HepG2 (cell line): ENCODE data around the gene PPM1E. TPM values are rescaled to one million over a fixed set of nuclear protein-coding genes. Genes with fewer than 3 reads are reported as not detected.
A peak's percentile ranks its signal among the peaks of the same experiment; 100 is the strongest.

ENCODE experiments used
- ATAC-seq: fragments of 200-7000 bp; cut with Tn5 transposase; 3 replicates; pipeline ENCODE4 v1.9.1; 2020; ENCODE audit warnings: mild to moderate bottlenecking, moderate library complexity
- BruUV-seq: library from RNA; stranded (reverse); fragments of 400-500 nt; replicated peaks from 2 replicates; lab custom pipeline; 2021; lab: Mats Ljungman, UMichigan
- CTCF ChIA-PET: fragments of 300-600 bp; formaldehyde crosslinking; extraction: SDS; loops from one replicate; lab custom pipeline; 2021; ENCODE audit warnings: low total read pairs, inconsistent platforms, low intra/inter-chr PET ratio; lab: Yijun Ruan, JAX
- POLR2A ChIA-PET: fragments of 350-600 bp; sonication (Branson Sonifier 250); formaldehyde crosslinking; loops from one replicate; lab custom pipeline; 2020; ENCODE audit warnings: antibody characterized with exemption, inconsistent platforms; lab: Yijun Ruan, JAX
- DNase-seq: peaks from one replicate; pipeline ENCODE4 v3.0.0-alpha.2; 2015; ENCODE audit warnings: low spot score
- FAIRE-seq: peaks from 3 replicates; lab custom pipeline; 2011; peaks lifted over from hg19 to GRCh38; lab: Jason Lieb, UNC
- H2AFZ ChIP-seq: one replicate; pipeline ENCODE4 v1.6.1; 2011; ENCODE audit warnings: low read length, inconsistent platforms
- H3K27ac ChIP-seq: fragments of 300-600 bp; 3 replicates; pipeline ENCODE4 v1.8.0; 2011; ENCODE audit warnings: mixed run types, mild to moderate bottlenecking, mixed read lengths, low read length, inconsistent platforms; ENCODE audit not compliant: insufficient read depth; ENCODE audit errors: extremely low read length
- H3K27me3 ChIP-seq, 2 experiments: fragments of 200-600 bp in 1 of 2; 2 replicates in 1 of 2; 3 replicates in 1 of 2; pipeline versions ENCODE4 v1.6.0 to v1.8.0; 2011; ENCODE audit warnings: low read length in 2 of 2, mild to moderate bottlenecking in 2 of 2, moderate library complexity in 2 of 2, inconsistent platforms in 1 of 2; ENCODE audit not compliant: insufficient read depth in 2 of 2, control insufficient read depth in 1 of 2
- H3K36me3 ChIP-seq, 2 experiments: fragments of 200-600 bp in 1 of 2; replicated peaks in 1 of 2; 2 replicates in 1 of 2; 3 replicates in 1 of 2; pipeline versions ENCODE4 v1.5.1 to v1.8.0; 2011; ENCODE audit warnings: low read length in 2 of 2, inconsistent platforms in 1 of 2; ENCODE audit not compliant: insufficient read depth in 2 of 2, control insufficient read depth in 1 of 2
- H3K4me1 ChIP-seq: 2 replicates; pipeline ENCODE4 v1.5.1; 2012; ENCODE audit warnings: low read length, inconsistent platforms; ENCODE audit not compliant: insufficient read depth
- H3K4me2 ChIP-seq: 2 replicates; pipeline ENCODE4 v1.6.0; 2011; ENCODE audit warnings: low read depth, low read length, inconsistent platforms
- H3K4me3 ChIP-seq, 3 experiments: fragments of 200-600 bp in 1 of 3; sonication (generic), shearing (Covaris generic) in 1 of 3; replicated peaks in 1 of 3; 2 replicates each; pipeline ENCODE4 v1.5.1; 2011 to 2016; ENCODE audit warnings: low read length in 3 of 3, inconsistent platforms in 2 of 3, low read depth in 2 of 3, mild to moderate bottlenecking in 2 of 3, control low read depth in 1 of 3, mixed read lengths in 1 of 3; ENCODE audit not compliant: insufficient read depth in 1 of 3
- H3K79me2 ChIP-seq: one replicate; pipeline ENCODE4 v1.6.1; 2011; ENCODE audit warnings: low read length, inconsistent platforms; ENCODE audit not compliant: insufficient read depth
- H3K9ac ChIP-seq: 2 replicates; pipeline ENCODE4 v1.6.0; 2011; ENCODE audit warnings: mild to moderate bottlenecking, low read depth, low read length, inconsistent platforms; ENCODE audit not compliant: insufficient read depth
- H3K9me3 ChIP-seq: 2 replicates; pipeline ENCODE4 v1.5.1; 2012; ENCODE audit warnings: mild to moderate bottlenecking, low read length
- H4K20me1 ChIP-seq: 2 replicates; pipeline ENCODE4 v1.6.0; 2011; ENCODE audit warnings: inconsistent platforms, mild to moderate bottlenecking, low read length, moderate library complexity; ENCODE audit not compliant: insufficient read depth
- ATF7 ChIP-seq, 2 experiments: fragments of 450-650 bp in 1 of 2; sonication (generic) in 1 of 2; formaldehyde crosslinking in 1 of 2; IDR thresholded peaks; 2 replicates each; pipeline versions ENCODE4 v1.4.0 to v1.6.1; 2016 to 2020; ENCODE audit warnings: antibody characterized with exemption in 1 of 2, mild to moderate bottlenecking in 1 of 2, missing genetic modification reagents in 1 of 2
- MATR3 ChIP-seq: sonication (generic); formaldehyde crosslinking; IDR thresholded peaks from 2 replicates; pipeline ENCODE4 v1.4.0; 2020; ENCODE audit warnings: missing genetic modification reagents
- MXI1 ChIP-seq: IDR thresholded peaks from 3 replicates; pipeline ENCODE4 v1.6.1; 2012; ENCODE audit warnings: low read depth, low read length, inconsistent platforms, borderline replicate concordance
- NFE2L1 ChIP-seq: sonication (generic); formaldehyde crosslinking; IDR thresholded peaks from 2 replicates; pipeline ENCODE4 v1.4.0; 2020; ENCODE audit warnings: missing genetic modification reagents, mild to moderate bottlenecking, borderline replicate concordance
- PCBP2 ChIP-seq: fragments of 200-400 bp; formaldehyde crosslinking; optimal IDR thresholded peaks from 2 replicates; pipeline ENCODE3; 2018; ENCODE audit warnings: low read length, low read depth; ENCODE audit not compliant: poor library complexity, severe bottlenecking
- RAD51 ChIP-seq: fragments of 450-650 bp; IDR thresholded peaks from 2 replicates; pipeline ENCODE4 v1.6.1; 2016; ENCODE audit warnings: borderline replicate concordance
- ZKSCAN5 ChIP-seq: sonication (generic); formaldehyde crosslinking; IDR thresholded peaks from 2 replicates; pipeline ENCODE4 v1.5.1; 2020; ENCODE audit warnings: mild to moderate bottlenecking, missing genetic modification reagents
- ZMAT5 ChIP-seq: sonication (generic); formaldehyde crosslinking; IDR thresholded peaks from 2 replicates; pipeline ENCODE4 v1.5.0; 2020; ENCODE audit warnings: mild to moderate bottlenecking, low read depth, missing genetic modification reagents, borderline replicate concordance
- ZNF597 ChIP-seq: sonication (generic); formaldehyde crosslinking; IDR thresholded peaks from 2 replicates; pipeline ENCODE4 v1.5.0; 2020; ENCODE audit warnings: missing genetic modification reagents
- ZNF83 ChIP-seq: sonication (generic); formaldehyde crosslinking; IDR thresholded peaks from 2 replicates; pipeline ENCODE4 v1.4.0; 2020; ENCODE audit warnings: missing genetic modification reagents, mild to moderate bottlenecking, borderline replicate concordance
- WGBS: methylation state at CpG from one replicate; pipeline ENCODE4 v1.1.6; 2017; ENCODE audit warnings: low lambda C conversion rate; 5-methylcytosine and 5-hydroxymethylcytosine counted together
- in situ Hi-C: cut with HindIII; loops from 2 replicates; pipeline ENCODE4 v1.10.0; 2017; ENCODE audit warnings: low pct_unique_long_range_greater_than_20kb; ENCODE audit not compliant: extremely low pct_ligation_motif_present
- intact Hi-C: fragments of 100-400 bp; cut with micrococcal nuclease; formaldehyde crosslinking; loops from one replicate; pipeline ENCODE4 v1.10.0; 2022; ENCODE audit not compliant: unreplicated experiment
- polyA plus RNA-seq, 8 experiments: library from polyadenylated mRNA; depleted of rRNA in 3 of 8; stranded (reverse) in 7 of 8; unstranded in 1 of 8; fragments of >200 nt; fragmentation: Illumina TruSeq in 4 of 8; extraction: Trizol in 4 of 8; gene quantifications; 2 replicates each; pipeline versions ENCODE4 v1.2.1 to v1.2.3, GENCODE V29; 2011 to 2016; ENCODE audit warnings: low read depth in 4 of 8, missing spikeins in 1 of 8, mixed read lengths in 1 of 8; ENCODE audit not compliant: insufficient read depth in 1 of 8
- total RNA-seq, 5 experiments: library from RNA; depleted of rRNA; stranded (reverse); fragments of >200 nt; fragmentation: Illumina TruSeq; extraction: Trizol; gene quantifications; 2 replicates each; pipeline ENCODE4 v1.2.3, GENCODE V29; 2016; ENCODE audit warnings: low read depth in 1 of 5

PPM1E gene
- total and polyA plus RNA-seq, 2 of the 13 experiments (the other 11 are each of a cell fraction or from before 2014, with no cell fraction given) = 0.15 TPM; not detected in 1

- TF ChIP-seq ZNF597 (CRISPR knock-in tag) (no peak), ZMAT5 (CRISPR knock-in tag) (no peak), PCBP2 (no peak)
- TF ChIP-seq, all 625 proteins: peak for 0
Measured at GRCh38 chr17:59000022-59000421, 244.4 kb downstream of the PPM1E start (continued).

GRCh38 chr17:59001158-59001814 is 245.6 kb downstream of the PPM1E start:
- TF ChIP-seq NFE2L1 (CRISPR knock-in tag) = no peak
- no peak for TF ChIP-seq MXI1
- no peak for TF ChIP-seq RAD51
- peak; percentile 28; the same call in 1 of the 2 replicates for TF ChIP-seq ATF7 (IDR thresholded peaks at IDR 0.05)
- TF ChIP-seq ATF7 (CRISPR knock-in tag; IDR thresholded peaks at IDR 0.05) = no peak
- TF ChIP-seq ZNF83 (CRISPR knock-in tag) = no peak
- no peak for TF ChIP-seq MATR3 (CRISPR knock-in tag)
- TF ChIP-seq ZKSCAN5 (CRISPR knock-in tag) = no peak
- TF ChIP-seq, all 625 proteins: peak for 1
- H3K4me3 ChIP-seq = no peak overlapping the region
- WGBS = 95% methylated on average over 10 of the region's 10 CpGs
- H3K36me3 ChIP-seq = peaks cover 0 to 18% of the 10 kb centered on the region in 2 experiments; a peak in 3 of 5 replicates
- POLR2A ChIA-PET = no interaction called here
- DNase-seq = no peak
- intact Hi-C loops (loop anchor here (10.0 kb wide), 1 partner anchor 426 kb away; no protein-coding TSS in a partner anchor), in situ Hi-C loops (loop anchor here (5.0 kb wide), 2 partner anchors 289 to 484 kb away; no protein-coding TSS in a partner anchor)
- no peaks in the 10 kb centered on the region for H4K20me1 ChIP-seq
- H3K9ac ChIP-seq = no peak overlapping the region
- no peaks in the 10 kb centered on the region for H3K79me2 ChIP-seq
- ATAC-seq = no peak
- no peak for FAIRE-seq
- no TSS peak for BruUV-seq
- H3K27ac ChIP-seq = no peak overlapping the region
- no peak overlapping the region for H2AFZ ChIP-seq
- no peak overlapping the region for H3K4me2 ChIP-seq
- no peaks in the 10 kb centered on the region for H3K27me3 ChIP-seq
- no peaks in the 10 kb centered on the region for H3K9me3 ChIP-seq
- H3K4me1 ChIP-seq = no peaks in the 10 kb centered on the region
- CTCF ChIA-PET = interaction anchor here (1.2 kb wide), 1 partner anchor 290 kb away, joined by 3 read pairs; no protein-coding TSS in a partner anchor
